Immature natural killer cell (primary cell): ENCODE data around the gene ATRN. TPM values are rescaled to one million over a fixed set of nuclear protein-coding genes. Genes with fewer than 3 reads are reported as not detected.
A peak's percentile ranks its signal among the peaks of the same experiment; 100 is the strongest.

Source experiments
- DNase-seq, 3 donors: peaks; one replicate each; pipeline ENCODE4 v3.0.0; 2022; ENCODE audit warnings: mixed read lengths in 1 of 3
- H3K27ac Mint-ChIP-seq, 6 donors: one replicate each; pipeline ENCODE4 v1.8.0; 2020; ENCODE audit warnings: mixed read lengths in 6 of 6, mild to moderate bottlenecking in 5 of 6, inconsistent platforms in 4 of 6, moderate library complexity in 3 of 6
- H3K27me3 Mint-ChIP-seq, 3 donors: one replicate each; pipeline ENCODE4 v1.8.0; 2020 to 2021; ENCODE audit warnings: low read depth in 3 of 3, mild to moderate bottlenecking in 3 of 3, mixed read lengths in 3 of 3, moderate library complexity in 3 of 3, inconsistent platforms in 1 of 3
- H3K36me3 Mint-ChIP-seq, 3 donors: one replicate each; pipeline ENCODE4 v1.8.0; 2020; ENCODE audit warnings: mixed read lengths in 3 of 3, inconsistent platforms in 2 of 3, mild to moderate bottlenecking in 2 of 3
- H3K4me1 Mint-ChIP-seq, 2 donors: one replicate each; pipeline ENCODE4 v1.8.0; 2020; ENCODE audit warnings: inconsistent platforms in 2 of 2, mild to moderate bottlenecking in 2 of 2, mixed read lengths in 2 of 2, moderate library complexity in 1 of 2
- H3K4me3 Mint-ChIP-seq, 5 donors: one replicate each; pipeline ENCODE4 v1.8.0; 2020; ENCODE audit warnings: mild to moderate bottlenecking in 5 of 5, mixed read lengths in 5 of 5, inconsistent platforms in 3 of 5, moderate library complexity in 3 of 5
- H3K9me3 Mint-ChIP-seq, 6 donors: one replicate each; pipeline ENCODE4 v1.8.0; 2020; ENCODE audit warnings: mild to moderate bottlenecking in 6 of 6, mixed read lengths in 6 of 6, inconsistent platforms in 4 of 6, moderate library complexity in 3 of 6
- polyA plus RNA-seq, 3 donors: library from polyadenylated mRNA; unstranded; fragments of 300-500 nt; fragmentation: Illumina TruSeq; gene quantifications; one replicate each; pipeline ENCODE4 v1.2.3, GENCODE V29; 2021

The ATRN gene
- polyA plus RNA-seq, 3 donors from 2014 or later = 9.4 to 15.2 (median 9.7) TPM

DNA sequence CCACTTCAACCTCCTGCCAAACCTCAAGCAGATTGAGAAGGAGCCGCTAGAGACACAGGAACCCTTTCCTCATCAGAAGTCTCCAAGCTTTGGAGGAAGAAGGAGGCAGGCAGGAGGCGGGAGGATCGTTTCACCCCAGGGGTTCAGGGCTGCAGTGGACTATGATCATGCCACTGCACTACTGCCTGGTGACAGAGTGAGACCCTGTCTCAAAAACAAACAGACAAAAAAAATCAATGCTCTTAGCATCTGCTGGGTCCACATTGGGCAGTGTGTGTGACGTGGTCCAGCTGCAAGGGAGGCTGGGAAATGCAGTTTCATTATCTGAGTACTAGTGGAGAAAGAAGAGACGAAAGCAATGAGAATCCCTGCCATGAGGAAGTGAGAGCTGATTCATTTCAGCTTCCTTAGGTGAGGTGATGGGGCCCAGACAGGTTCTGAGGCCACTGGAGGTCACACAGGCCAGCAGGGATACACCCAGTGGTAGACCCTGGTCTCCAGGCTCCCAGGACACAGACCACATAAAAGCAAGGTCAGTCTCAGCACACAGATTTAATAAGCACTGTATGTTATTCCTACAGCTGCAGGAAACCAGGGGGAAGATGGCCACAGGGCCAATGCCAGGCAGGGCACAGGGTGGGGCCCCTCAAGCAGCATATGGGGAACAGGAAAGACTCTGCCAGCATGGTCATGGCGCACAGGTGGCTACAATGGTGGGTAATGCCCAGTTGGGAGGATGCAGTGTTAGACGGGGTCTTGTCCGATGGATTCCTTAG, 188.1 kb downstream of the ATRN start:
- Mint-ChIP-seq H3K36me3 (peaks cover under 1 to 9% (median under 1%) of the 10 kb centered on the region in 3 donors), H3K4me1 (peaks cover 0 to 2% of the 10 kb centered on the region in 2 donors), H3K4me3 (peak overlapping the region in 1 of 5 donors; percentile 14), H3K9me3 (no peaks in the 10 kb centered on the region), H3K27ac (no peak overlapping the region), H3K27me3 (peaks cover 11 to 26% (median 12%) of the 10 kb centered on the region in 3 donors)
- no peak for DNase-seq

DNA sequence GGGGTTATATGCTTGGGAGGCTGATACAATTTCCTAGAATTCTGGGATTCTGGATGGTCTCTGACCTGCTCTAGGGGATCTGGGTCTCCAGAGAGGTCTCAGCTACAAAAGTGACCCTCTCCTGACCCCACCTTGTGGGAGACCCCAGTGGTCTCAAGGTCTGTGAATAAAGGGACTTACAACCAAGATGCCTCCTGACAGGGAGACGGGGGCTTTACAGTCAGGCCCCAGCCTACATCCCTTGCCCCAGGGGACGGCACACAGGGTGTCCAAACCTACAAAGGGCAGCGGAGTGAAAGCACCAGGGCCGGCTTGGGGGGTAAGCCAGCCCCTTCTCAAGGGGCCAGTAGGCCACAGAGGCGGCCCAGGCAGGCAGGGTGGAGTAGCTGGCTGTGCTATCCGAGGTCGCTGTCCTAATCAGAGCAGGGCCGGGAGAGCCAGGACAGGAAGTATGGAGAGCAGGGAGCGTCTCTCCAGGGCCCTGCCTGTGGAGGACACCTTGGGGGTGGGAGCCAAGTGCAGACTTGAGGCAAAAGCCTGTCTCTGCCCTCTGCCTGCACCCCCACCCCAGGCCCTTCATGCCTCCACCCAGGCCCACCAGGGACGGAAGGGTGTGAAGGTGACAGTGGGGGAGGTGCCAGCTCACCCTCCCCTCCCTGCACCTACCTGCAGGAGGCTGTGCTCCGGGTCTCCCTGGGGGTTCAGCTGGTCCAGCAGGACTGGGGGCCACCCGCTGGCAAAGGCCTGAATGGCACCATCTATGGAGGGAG, 188.9 kb downstream of the ATRN start:
- H3K27me3 Mint-ChIP-seq = peaks cover 11 to 27% (median 12%) of the 10 kb centered on the region in 3 donors
- H3K36me3 Mint-ChIP-seq = peaks cover 0 to 3% (median 0%) of the 10 kb centered on the region in 3 donors
- H3K4me1 Mint-ChIP-seq = peaks cover under 1 to 2% of the 10 kb centered on the region in 2 donors
- H3K27ac Mint-ChIP-seq = no peak overlapping the region
- no peak overlapping the region for H3K4me3 Mint-ChIP-seq
- peaks cover 0 to 2% (median 0%) of the 10 kb centered on the region in 6 donors for H3K9me3 Mint-ChIP-seq
- DNase-seq = no peak

DNA sequence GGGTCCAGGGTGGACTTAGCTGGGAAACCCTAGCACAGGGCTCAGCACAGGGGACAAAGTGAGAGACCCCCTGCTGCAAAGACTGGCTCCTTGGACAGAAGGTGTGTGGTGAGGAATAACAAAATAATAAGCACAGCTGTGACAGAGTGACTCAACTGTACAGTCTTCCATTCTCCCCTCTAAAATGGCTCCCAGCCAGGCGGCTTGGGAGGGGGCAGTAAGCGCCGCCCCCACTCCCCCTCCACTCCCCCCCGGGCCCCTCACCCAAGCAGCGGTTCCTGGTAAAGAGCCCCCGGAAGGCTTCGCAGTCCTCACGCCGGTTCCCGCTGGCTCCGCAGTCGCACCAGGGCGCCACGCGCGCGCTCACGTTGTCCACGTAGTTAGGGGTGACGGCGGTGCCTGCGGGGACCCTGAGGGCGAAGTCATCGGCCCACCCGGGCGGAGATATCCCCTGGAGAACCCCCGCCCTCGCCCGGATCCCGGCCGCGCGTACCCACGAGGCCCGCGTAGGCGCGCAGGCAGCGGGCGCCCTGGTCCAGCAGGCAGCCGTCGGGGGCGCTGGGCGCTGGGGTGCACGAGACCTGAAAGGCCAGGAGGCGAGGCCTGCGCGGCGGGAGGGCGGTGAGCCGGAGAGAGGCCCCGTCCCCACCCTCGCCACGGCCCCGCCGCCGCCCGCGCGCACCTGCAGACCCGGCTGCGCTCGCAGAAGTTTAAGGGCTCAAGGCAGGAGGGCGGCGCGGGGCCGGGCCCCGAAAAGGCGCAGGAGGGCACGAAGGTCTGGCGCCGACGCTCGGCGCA, 189.6 kb downstream of the ATRN start:
- peaks cover 0 to 2% (median 0%) of the 10 kb centered on the region in 6 donors for H3K9me3 Mint-ChIP-seq
- no peak overlapping the region for H3K4me3 Mint-ChIP-seq
- H3K36me3 Mint-ChIP-seq = peaks cover 0 to 3% (median 0%) of the 10 kb centered on the region in 3 donors
- H3K27ac Mint-ChIP-seq = no peak overlapping the region
- H3K27me3 Mint-ChIP-seq = peaks cover 16 to 31% (median 19%) of the 10 kb centered on the region in 3 donors
- H3K4me1 Mint-ChIP-seq = peaks cover 9 to 10% of the 10 kb centered on the region in 2 donors
- DNase-seq = no peak

DNA sequence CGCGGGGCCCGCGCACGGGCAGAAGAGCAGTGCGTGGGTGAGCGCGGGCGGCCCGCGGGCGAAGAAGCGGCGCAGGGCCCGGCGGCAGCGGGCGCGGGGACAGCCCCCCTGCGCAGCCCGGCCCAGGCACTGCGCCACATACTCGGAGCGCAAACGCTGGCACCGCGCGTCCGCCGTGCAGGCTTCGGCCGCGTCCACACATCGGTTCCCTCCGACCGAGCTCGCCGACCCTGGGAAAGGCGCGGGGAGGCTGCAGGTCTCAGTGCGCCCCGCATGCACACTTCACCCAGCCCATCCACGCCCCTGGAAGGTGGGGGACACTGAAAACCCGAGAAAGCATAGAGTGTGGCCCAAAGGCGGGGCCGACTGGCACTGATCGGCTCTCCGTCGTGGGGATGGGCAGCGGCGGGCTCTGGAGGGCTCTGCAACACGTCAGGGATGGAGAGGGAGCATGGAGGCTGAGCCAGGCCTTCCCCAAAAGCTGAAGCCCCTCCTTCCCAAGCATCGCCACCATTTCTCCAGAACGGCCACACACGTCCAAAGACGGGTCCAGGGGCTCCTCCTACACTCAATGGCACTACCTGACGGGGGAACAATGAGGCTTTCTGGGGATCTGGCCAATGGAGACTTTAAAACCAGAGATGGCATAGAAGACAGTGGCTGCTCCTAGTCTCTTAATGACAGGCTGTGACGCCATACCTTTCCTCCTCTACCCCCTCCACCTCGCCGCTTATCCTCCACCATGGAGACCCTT, 190.4 kb downstream of the ATRN start:
- no peak overlapping the region for H3K4me3 Mint-ChIP-seq
- H3K4me1 Mint-ChIP-seq = peaks cover 16 to 17% of the 10 kb centered on the region in 2 donors
- no peak overlapping the region for H3K27ac Mint-ChIP-seq
- peaks cover 22 to 38% (median 24%) of the 10 kb centered on the region in 3 donors for H3K27me3 Mint-ChIP-seq
- H3K9me3 Mint-ChIP-seq = peaks cover 0 to 2% (median 0%) of the 10 kb centered on the region in 6 donors
- no peaks in the 10 kb centered on the region for H3K36me3 Mint-ChIP-seq
- DNase-seq = no peak

DNA sequence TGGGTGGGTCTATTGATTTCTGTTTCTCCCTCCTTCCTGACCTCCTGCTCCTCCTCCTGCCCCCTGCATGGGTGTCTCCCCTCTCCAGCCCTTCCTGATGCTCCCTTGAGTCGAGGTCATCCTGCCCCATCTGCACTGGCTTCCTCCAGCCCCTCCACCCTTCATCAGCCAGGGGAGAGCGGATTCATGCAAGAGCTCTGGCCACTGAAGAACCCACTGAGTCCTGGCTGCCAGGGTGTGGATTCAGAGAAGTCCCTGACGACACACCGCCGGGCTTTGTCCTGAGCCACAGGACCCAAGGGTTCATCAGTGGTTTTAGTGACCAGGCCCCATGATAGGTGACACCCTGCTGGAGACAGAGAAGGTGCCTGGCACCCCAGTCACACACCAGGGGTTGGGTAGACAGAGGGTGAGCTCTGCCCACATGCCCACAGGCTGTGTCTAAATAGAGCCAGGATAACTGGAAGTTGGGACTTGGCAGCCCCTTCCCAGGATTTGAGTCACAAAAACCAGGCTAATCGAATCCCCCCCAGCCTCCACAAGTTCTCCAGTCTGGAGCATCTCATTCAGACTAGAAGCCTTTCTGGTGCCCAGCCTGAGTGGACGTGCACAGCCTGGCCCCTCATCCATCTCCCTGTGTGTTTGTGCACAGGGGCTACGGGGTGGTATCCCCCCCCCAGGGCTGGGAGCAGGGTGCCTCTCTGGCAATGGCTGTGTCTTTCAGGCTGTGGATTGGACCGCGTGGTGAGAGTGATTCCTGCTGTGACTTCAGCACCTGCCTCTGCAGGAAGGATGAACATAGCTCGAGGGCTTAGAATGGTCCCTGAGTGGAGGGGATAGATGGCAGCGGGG, 191.2 kb downstream of the ATRN start:
- H3K27ac Mint-ChIP-seq = no peak overlapping the region
- no peaks in the 10 kb centered on the region for H3K36me3 Mint-ChIP-seq
- DNase-seq = no peak
- H3K4me1 Mint-ChIP-seq = peaks cover 24% of the 10 kb centered on the region in 2 donors
- peak overlapping the region in 1 of 5 donors; percentile 41 for H3K4me3 Mint-ChIP-seq
- H3K27me3 Mint-ChIP-seq = peaks cover 22 to 38% (median 24%) of the 10 kb centered on the region in 3 donors
- H3K9me3 Mint-ChIP-seq = peaks cover 0 to 2% (median 0%) of the 10 kb centered on the region in 6 donors

DNA sequence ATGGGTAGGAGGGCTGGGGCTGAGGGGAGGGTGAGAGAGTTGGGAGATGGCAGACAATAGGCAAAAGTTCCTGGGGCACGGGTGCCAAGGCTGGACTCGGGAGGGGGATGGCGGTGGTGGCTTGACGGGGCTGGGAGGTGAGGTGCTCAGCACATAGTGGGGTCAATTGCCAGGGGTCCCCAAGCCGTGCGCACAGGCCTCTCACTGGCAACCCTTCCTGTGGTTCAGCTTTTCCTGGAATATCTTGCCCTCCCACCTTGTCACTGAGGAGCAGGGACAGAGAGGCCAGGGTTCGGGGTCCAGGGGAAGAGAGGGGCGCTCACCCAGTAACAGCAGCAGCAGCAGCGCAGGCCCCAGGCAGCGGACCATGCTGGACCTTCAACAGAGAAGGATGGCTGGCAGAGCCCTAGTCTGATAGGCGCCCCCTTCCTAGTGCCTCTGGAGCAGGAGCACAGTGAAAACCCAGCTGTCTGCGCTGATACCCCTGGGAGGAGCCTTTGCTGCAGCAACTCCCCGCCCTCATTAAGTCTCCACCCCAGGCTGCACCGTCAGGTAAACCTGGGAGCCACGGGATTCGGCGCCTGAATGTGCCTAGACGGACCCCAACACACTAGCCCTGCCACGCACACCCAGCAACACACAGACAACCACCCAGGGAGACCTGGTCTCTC, 192.3 kb downstream of the ATRN start, which contains the start of gene GFRA4:
TSS of gene GFRA4 (minus strand) at position 369 of the 671 bp plus-strand sequence. CDS start at position 369, 0 bp downstream.
- H3K4me1 Mint-ChIP-seq = peaks cover 29 to 32% of the 10 kb centered on the region in 2 donors
- peaks cover 22 to 30% (median 24%) of the 10 kb centered on the region in 3 donors for H3K27me3 Mint-ChIP-seq
- H3K36me3 Mint-ChIP-seq = no peaks in the 10 kb centered on the region
- peak within 1 kb of the TSS in 1 of 5 donors; percentile 1 for H3K4me3 Mint-ChIP-seq
- peak within 1 kb of the TSS in 1 of 6 donors; percentile 4 for H3K27ac Mint-ChIP-seq
- peaks cover 0 to 2% (median 0%) of the 10 kb centered on the region in 6 donors for H3K9me3 Mint-ChIP-seq
- no peak for DNase-seq

DNA sequence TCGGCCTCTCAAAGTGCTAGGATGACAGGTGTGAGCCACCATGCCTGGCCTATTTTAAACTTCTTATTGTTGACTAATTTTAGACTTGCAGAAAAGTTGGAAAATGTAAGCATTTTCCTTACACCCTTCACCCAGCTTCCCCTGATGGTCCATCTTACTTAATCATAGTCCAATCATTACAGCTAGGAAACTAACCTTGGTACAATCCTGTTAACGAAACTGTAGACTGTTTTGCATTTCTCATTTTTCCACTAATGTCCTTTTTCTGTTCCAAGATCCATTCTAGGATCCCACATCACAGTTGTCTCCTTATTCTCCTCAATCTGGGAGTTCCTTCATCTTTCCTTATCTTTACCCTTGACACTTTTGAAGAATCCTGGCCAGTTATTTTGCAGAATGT, 193.0 kb downstream of the ATRN start:
- Mint-ChIP-seq H3K9me3 (peaks cover 0 to 2% (median 0%) of the 10 kb centered on the region in 6 donors), H3K27me3 (peaks cover 21 to 28% (median 25%) of the 10 kb centered on the region in 3 donors), H3K27ac (peak overlapping the region in 1 of 6 donors; percentile 4), H3K4me1 (peaks cover 28 to 32% of the 10 kb centered on the region in 2 donors), H3K4me3 (peak overlapping the region in 1 of 5 donors; percentile 1), H3K36me3 (no peaks in the 10 kb centered on the region)
- no peak for DNase-seq

DNA sequence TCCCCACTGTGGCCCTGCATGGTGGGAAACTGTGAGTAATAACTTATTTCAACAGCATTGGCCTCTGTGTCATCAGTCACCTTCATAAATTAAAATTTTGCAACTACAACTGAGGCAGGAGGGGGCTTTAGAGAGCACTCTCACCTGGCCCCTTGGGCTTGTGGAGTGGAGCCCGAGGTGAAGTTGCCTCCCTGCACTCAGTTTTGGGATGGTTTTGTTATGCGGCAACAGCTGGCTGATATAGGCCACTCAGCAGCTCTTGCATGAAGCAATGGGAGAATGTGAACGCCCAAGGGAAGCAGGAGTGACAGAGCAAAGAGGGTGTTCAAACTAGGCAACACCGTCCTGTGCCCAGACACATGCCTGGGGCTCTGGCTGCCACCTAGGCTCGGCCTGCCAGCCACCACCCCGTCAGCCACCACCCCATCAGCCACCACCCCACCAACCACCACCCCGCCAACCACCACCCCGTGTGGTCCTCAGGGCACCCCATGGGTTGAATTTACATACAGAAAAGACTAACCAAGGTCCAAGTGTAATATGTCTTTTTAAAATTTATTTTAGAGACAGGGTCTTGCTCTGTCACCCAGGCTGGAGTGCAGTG, 196.7 kb downstream of the ATRN start:
- Mint-ChIP-seq H3K27ac (peak overlapping the region; percentile 24 to 91 (median 70)), H3K4me3 (peak overlapping the region; percentile 46 to 72 (median 70)), H3K9me3 (peaks cover 0 to 2% (median 0%) of the 10 kb centered on the region in 6 donors), H3K36me3 (no peaks in the 10 kb centered on the region), H3K4me1 (peaks cover 28 to 32% of the 10 kb centered on the region in 2 donors), H3K27me3 (peaks cover 15 to 23% (median 22%) of the 10 kb centered on the region in 3 donors)
- DNase-seq = no peak

DNA sequence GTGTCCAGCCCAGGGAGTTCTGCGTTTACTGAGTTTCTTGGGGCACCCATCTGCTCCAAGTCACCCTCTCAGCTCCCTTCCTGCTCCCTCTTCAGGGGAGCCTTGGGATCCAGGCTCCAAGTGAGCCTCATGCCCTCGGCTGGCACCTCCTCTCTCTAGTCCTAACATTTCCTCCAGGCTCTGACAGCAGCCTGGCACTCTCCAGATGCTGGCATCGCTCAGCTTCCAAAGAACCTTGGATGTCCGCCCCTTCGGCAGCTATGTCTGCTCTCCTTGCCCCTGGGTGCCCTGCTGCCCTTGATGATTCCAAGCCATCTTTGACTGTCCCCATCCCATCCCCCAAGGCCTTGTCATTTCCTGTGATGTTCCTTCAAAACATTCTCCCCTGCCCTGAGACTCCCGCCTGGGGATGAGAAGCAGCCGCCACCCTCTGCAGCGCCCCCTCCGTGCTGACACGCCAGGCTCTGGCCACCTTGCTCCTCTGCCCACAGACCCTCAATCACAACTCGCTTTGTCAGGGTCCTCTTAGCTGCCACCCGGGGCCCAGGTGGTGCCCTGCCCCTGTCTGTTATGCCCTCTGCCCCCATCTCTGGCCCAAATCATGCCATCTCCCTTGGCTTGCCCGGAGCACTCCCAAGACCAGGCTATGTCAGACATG, 199.0 kb downstream of the ATRN start:
- Mint-ChIP-seq H3K27ac (peak overlapping the region in 1 of 6 donors; percentile 19), H3K4me3 (no peak overlapping the region), H3K36me3 (no peaks in the 10 kb centered on the region), H3K4me1 (peaks cover 28 to 30% of the 10 kb centered on the region in 2 donors), H3K9me3 (no peaks in the 10 kb centered on the region), H3K27me3 (peaks cover 17 to 25% (median 20%) of the 10 kb centered on the region in 3 donors)
- no peak for DNase-seq

DNA sequence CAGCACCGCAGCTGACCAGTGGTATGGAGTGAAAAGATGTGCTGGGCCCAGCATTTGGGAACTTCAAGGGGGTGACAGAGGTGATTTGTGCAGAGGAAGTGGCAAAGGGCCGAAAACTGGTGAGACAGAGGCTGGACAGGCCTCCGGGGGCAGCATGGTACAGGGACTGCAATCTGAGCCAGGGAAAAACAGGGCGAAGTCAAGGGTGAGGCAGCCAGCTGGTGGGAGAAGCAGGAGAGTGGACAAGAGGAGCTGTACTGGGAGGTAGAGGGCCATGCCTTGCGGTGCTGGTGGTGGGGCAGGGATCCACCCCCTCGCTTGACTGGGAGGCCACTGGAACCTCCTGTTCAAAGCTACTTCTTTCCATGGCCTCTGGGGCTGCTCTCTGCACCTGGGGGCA, 199.7 kb downstream of the ATRN start:
- H3K9me3 Mint-ChIP-seq = no peaks in the 10 kb centered on the region
- no peaks in the 10 kb centered on the region for H3K36me3 Mint-ChIP-seq
- peaks cover 22 to 23% of the 10 kb centered on the region in 2 donors for H3K4me1 Mint-ChIP-seq
- no peak overlapping the region for H3K4me3 Mint-ChIP-seq
- no peak for DNase-seq
- H3K27ac Mint-ChIP-seq = peak overlapping the region in 1 of 6 donors; percentile 53
- peaks cover 12 to 22% (median 16%) of the 10 kb centered on the region in 3 donors for H3K27me3 Mint-ChIP-seq

DNA sequence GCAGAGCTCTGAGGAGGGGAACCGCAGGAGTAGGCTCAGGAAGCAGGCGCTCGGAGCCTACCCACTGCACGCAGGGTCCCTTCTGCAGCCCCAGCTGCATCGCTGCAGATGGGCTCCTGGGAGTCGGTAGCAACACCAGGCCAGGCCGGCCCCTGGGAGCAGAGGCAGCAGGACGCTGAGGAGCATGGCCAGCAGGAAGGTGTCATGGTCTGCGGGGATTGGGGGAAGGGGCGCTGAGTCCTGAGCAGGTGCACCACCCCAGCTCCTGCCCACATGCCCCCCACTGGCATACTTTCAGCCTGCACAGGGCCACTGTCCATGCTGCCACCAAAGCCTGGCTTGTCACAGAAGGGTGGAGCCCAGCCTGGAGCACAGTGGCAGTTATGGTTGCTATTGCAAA, 200.1 kb downstream of the ATRN start:
- H3K9me3 Mint-ChIP-seq = no peaks in the 10 kb centered on the region
- no peak overlapping the region for H3K27ac Mint-ChIP-seq
- H3K36me3 Mint-ChIP-seq = no peaks in the 10 kb centered on the region
- H3K4me1 Mint-ChIP-seq = peaks cover 17 to 19% of the 10 kb centered on the region in 2 donors
- DNase-seq = no peak
- H3K4me3 Mint-ChIP-seq = no peak overlapping the region
- H3K27me3 Mint-ChIP-seq = peaks cover 8 to 17% (median 13%) of the 10 kb centered on the region in 3 donors
